Left ventricle myocardium superior (tissue), 1 donor: ENCODE results near the gene DUSP28. TPM values are rescaled to one million over a fixed set of nuclear protein-coding genes. Genes with fewer than 3 reads are reported as not detected.

Source experiments
- ATAC-seq: fragments of 200-7000 bp; cut with Tn5 transposase; one replicate; pipeline ENCODE4 v1.9.1; 2020; ENCODE audit warnings: mild to moderate bottlenecking, moderate library complexity
- DNase-seq: peaks from one replicate; pipeline ENCODE4 v3.0.0-alpha.2; 2020
- intact Hi-C: fragments of 100-400 bp; cut with micrococcal nuclease; formaldehyde crosslinking; loops from one replicate; pipeline ENCODE4 v1.11.0; 2022
- total RNA-seq: library from RNA; stranded (reverse); fragmentation: NEBNext Ultra II Directional; extraction: Animal tissue kit (Norgen Biotek cat#: 25700); gene quantifications from one replicate; pipeline ENCODE4 v1.2.1, GENCODE V29; 2021
- donor health status: DM: no; HTN: yes; CAD: no; lungs with severe emphysema.

Gene DUSP28
- total RNA-seq, 1 donor from 2014 or later: 13.2 TPM

DNA sequence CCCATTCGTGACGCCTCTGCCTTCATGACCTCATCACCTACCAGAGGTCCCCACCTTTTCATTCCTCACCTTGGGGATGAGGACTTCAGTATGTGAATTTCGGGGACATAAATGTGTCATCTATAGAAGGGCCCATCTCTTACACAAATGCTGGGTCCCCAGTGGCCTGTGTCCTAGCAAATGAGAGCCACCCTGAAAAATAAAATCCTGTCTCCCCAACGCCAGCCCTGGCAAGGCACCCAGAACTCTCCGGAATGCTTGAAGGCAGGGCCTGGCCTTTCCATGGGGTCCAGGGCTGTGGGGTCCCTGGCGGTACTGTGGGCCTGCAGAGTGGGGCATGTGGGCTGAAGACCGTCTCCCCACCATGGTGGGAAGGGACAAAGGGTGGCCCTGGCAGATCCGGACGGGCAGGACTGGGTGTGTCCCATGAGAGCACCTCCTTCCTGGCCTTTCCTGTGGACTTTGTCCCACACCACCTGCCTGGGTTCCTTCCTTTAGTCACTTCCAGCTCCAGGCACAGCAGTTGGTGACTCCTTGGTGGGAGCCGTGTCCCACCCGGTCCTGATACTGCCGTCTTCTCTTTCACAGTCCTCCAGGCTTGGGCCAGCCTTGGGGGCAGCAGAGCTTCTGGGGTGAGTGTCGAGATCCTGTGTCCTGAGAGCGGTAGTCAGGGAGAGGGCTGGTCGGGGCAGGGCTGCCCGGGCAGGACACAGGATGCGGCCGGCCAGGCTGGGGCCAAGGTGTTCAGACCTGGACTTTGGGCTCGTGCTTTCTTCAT is 45.0 kb downstream of the DUSP28 start:
- ATAC-seq (no peak), DNase-seq (peak; percentile 22)
- intact Hi-C loops: no loop called here

GRCh38 chr2:240605867-240606743 is 45.9 kb downstream of the DUSP28 start:
- no peak for DNase-seq
- intact Hi-C loops: no loop called here
- ATAC-seq: no peak

GRCh38 chr2:240611601-240612210 is 51.5 kb downstream of the DUSP28 start:
- ATAC-seq (no peak), DNase-seq (peak; percentile 23)
- intact Hi-C loops: no loop called here

Other genes with a start within 250 kb of the DUSP28 start
- 177 TPM for gene GPC1, start 124.7 kb upstream of the DUSP28 start, total RNA-seq
- gene ANKMY1, start 2.4 kb upstream of the DUSP28 start, total RNA-seq: 5.1 TPM
- 105 TPM for gene RNPEPL1, start 8.1 kb downstream of the DUSP28 start, total RNA-seq
- 51.2 TPM for gene CAPN10, start 26.4 kb downstream of the DUSP28 start, total RNA-seq
- 2.1 TPM for gene GPR35, start 65.1 kb downstream of the DUSP28 start, total RNA-seq
- gene AQP12B, start 122.5 kb downstream of the DUSP28 start, total RNA-seq: not detected
- not detected for gene AQP12A, start 131.5 kb downstream of the DUSP28 start, total RNA-seq